Keratinocyte (primary cell): ENCODE measurements around the gene ARHGAP18. TPM values are rescaled to one million over a fixed set of nuclear protein-coding genes. Genes with fewer than 3 reads are reported as not detected.

ENCODE experiments used
- DNase-seq: peaks from one replicate; pipeline ENCODE4 v3.0.0-alpha.2; 2011; ENCODE audit warnings: low read depth, missing footprints, low spot score
- FAIRE-seq: peaks from 2 replicates; lab custom pipeline; 2011; peaks lifted over from hg19 to GRCh38; lab: Jason Lieb, UNC
- H2AFZ ChIP-seq: 2 replicates; pipeline ENCODE4 v1.6.0; 2012; ENCODE audit warnings: low read length, control low read depth, inconsistent platforms; ENCODE audit not compliant: control insufficient read depth
- H3K27ac ChIP-seq: 2 replicates; pipeline ENCODE4 v1.5.1; 2011; ENCODE audit warnings: low read length; ENCODE audit not compliant: control insufficient read depth, insufficient read depth
- H3K27me3 ChIP-seq: 3 replicates; pipeline ENCODE4 v1.6.0; 2011; ENCODE audit warnings: low read length; ENCODE audit not compliant: control insufficient read depth, insufficient read depth; ENCODE audit errors: extremely low read depth
- H3K36me3 ChIP-seq, 2 experiments: 2 replicates in 1 of 2; 3 replicates in 1 of 2; pipeline ENCODE4 v1.5.1; 2011; ENCODE audit warnings: low read length in 2 of 2, mild to moderate bottlenecking in 1 of 2; ENCODE audit not compliant: control insufficient read depth in 2 of 2, insufficient read depth in 2 of 2; ENCODE audit errors: extremely low read depth in 1 of 2
- H3K4me1 ChIP-seq: 3 replicates; pipeline ENCODE4 v1.5.1; 2011; ENCODE audit warnings: low read length; ENCODE audit not compliant: control insufficient read depth, insufficient read depth; ENCODE audit errors: extremely low read depth
- H3K4me2 ChIP-seq: 3 replicates; pipeline ENCODE4 v1.6.0; 2011; ENCODE audit warnings: low read depth, low read length; ENCODE audit not compliant: control insufficient read depth, insufficient read depth; ENCODE audit errors: extremely low read depth
- H3K4me3 ChIP-seq, 3 experiments: fragments of 200-600 bp in 1 of 3; sonication (generic) in 1 of 3; 2 replicates in 2 of 3; 3 replicates in 1 of 3; pipeline ENCODE4 v1.5.1; 2011 to 2016; ENCODE audit warnings: low read length in 3 of 3, mild to moderate bottlenecking in 3 of 3, control low read depth in 2 of 3, inconsistent platforms in 1 of 3, low read depth in 1 of 3, mixed read lengths in 1 of 3, mixed run types in 1 of 3, moderate library complexity in 1 of 3; ENCODE audit not compliant: control insufficient read depth in 2 of 3, insufficient read depth in 2 of 3; ENCODE audit errors: extremely low read depth in 1 of 3
- H3K79me2 ChIP-seq: 2 replicates; pipeline ENCODE4 v1.6.0; 2012; ENCODE audit warnings: low read length; ENCODE audit not compliant: control insufficient read depth, insufficient read depth
- H3K9ac ChIP-seq: 3 replicates; pipeline ENCODE4 v1.6.0; 2011; ENCODE audit warnings: low read length; ENCODE audit not compliant: control insufficient read depth, insufficient read depth; ENCODE audit errors: extremely low read depth
- H3K9me1 ChIP-seq: 3 replicates; pipeline ENCODE4 v1.6.0; 2011; ENCODE audit warnings: low read length; ENCODE audit not compliant: control insufficient read depth, insufficient read depth; ENCODE audit errors: extremely low read depth
- H3K9me3 ChIP-seq: 2 replicates; pipeline ENCODE4 v1.5.1; 2012; ENCODE audit warnings: low read depth, low read length; ENCODE audit not compliant: control insufficient read depth
- H4K20me1 ChIP-seq: 3 replicates; pipeline ENCODE4 v1.6.0; 2011; ENCODE audit warnings: low read length; ENCODE audit not compliant: control insufficient read depth, insufficient read depth; ENCODE audit errors: extremely low read depth
- CTCF ChIP-seq, 3 experiments: IDR thresholded peaks in 1 of 3; conservative IDR thresholded peaks in 1 of 3; optimal IDR thresholded peaks in 1 of 3; 2 replicates in 2 of 3; 3 replicates in 1 of 3; pipeline versions ENCODE3 to v1.5.1; 2011; ENCODE audit warnings: low read length in 3 of 3, mild to moderate bottlenecking in 3 of 3, moderate library complexity in 2 of 3, control low read depth in 1 of 3, inconsistent platforms in 1 of 3; ENCODE audit not compliant: insufficient read depth in 2 of 3; ENCODE audit errors: extremely low read depth in 1 of 3
- EZH2 ChIP-seq: IDR thresholded peaks from one replicate; pipeline ENCODE4 v1.6.1; 2012; ENCODE audit warnings: inconsistent platforms, mild to moderate bottlenecking, low read length, moderate library complexity
- dilution Hi-C: fragments of 300-500 bp; cut with MboI; formaldehyde crosslinking; loops from one replicate; pipeline ENCODE4 v1.7.0; 2020; ENCODE audit warnings: low sequenced_read_pairs; ENCODE audit not compliant: extremely low pct_ligation_motif_present
- polyA plus RNA-seq, 5 experiments: library from polyadenylated mRNA; depleted of rRNA in 3 of 5; stranded (reverse) in 3 of 5; stranded (forward) in 1 of 5; unstranded in 1 of 5; fragments of >200 nt; gene quantifications; 1 replicate in 1 of 5; 2 replicates in 3 of 5; 3 replicates in 1 of 5; pipeline versions ENCODE4 v1.2.1 to v1.2.3, GENCODE V29; 2011 to 2012; ENCODE audit warnings: missing spikeins in 2 of 5, low read depth in 1 of 5, low replicate concordance in 1 of 5

The ARHGAP18 gene
- polyA plus RNA-seq, 1 donor (not counting 4 experiments of a cell fraction or from before 2014, with no cell fraction given), result 17.7 TPM

- Histone ChIP-seq H3K9me3 (no peaks in the 10 kb centered on the region), H3K79me2 (peaks cover 74% of the 10 kb centered on the region), H3K27me3 (no peaks in the 10 kb centered on the region), H3K27ac (no peak overlapping the region), H4K20me1 (no peaks in the 10 kb centered on the region), H3K9me1 (no peaks in the 10 kb centered on the region), H3K36me3 (no peaks in the 10 kb centered on the region), H3K9ac (no peak overlapping the region), H2AFZ (no peak overlapping the region), H3K4me2 (no peak overlapping the region), H3K4me1 (peaks cover 19% of the 10 kb centered on the region), H3K4me3 (no peak overlapping the region)
- dilution Hi-C loops, result no loop called here
- TF ChIP-seq EZH2 (no peak), CTCF (optimal IDR thresholded peaks at IDR 0.05 in 1 of 3, IDR thresholded peaks at IDR 0.05 in 1 of 3, conservative IDR thresholded peaks at IDR 0.05 in 1 of 3; ENCODE audit: extremely low read depth in 1 of 3, insufficient read depth in 2 of 3, low read length in 3 of 3) (no peak)
- no peak for FAIRE-seq
- no peak for DNase-seq
Observed at GRCh38 chr6:129665555-129665954, 44.4 kb downstream of the ARHGAP18 start.

GRCh38 chr6:129663531-129663930 lies 46.4 kb downstream of the ARHGAP18 start:
- H4K20me1 ChIP-seq, result no peaks in the 10 kb centered on the region
- no peak overlapping the region for H2AFZ ChIP-seq
- no peaks in the 10 kb centered on the region for H3K9me1 ChIP-seq
- no peak overlapping the region for H3K9ac ChIP-seq
- H3K4me1 ChIP-seq, result peaks cover 28% of the 10 kb centered on the region
- no peaks in the 10 kb centered on the region for H3K9me3 ChIP-seq
- no peak overlapping the region for H3K4me3 ChIP-seq
- no peaks in the 10 kb centered on the region for H3K27me3 ChIP-seq
- peaks cover 0 to 4% of the 10 kb centered on the region in 2 experiments for H3K36me3 ChIP-seq
- FAIRE-seq (no peak), DNase-seq (no peak)
- dilution Hi-C loops, result no loop called here
- H3K79me2 ChIP-seq, result peaks cover 74% of the 10 kb centered on the region
- H3K4me2 ChIP-seq, result no peak overlapping the region
- TF ChIP-seq CTCF (optimal IDR thresholded peaks at IDR 0.05 in 1 of 3, IDR thresholded peaks at IDR 0.05 in 1 of 3, conservative IDR thresholded peaks at IDR 0.05 in 1 of 3; ENCODE audit: extremely low read depth in 1 of 3, insufficient read depth in 2 of 3, low read length in 3 of 3) (no peak), EZH2 (no peak)
- H3K27ac ChIP-seq, result no peak overlapping the region
